Ovary (tissue), 3 donors: ENCODE results near the gene EIF2D.

Experiments
- CTCF ChIP-seq, 3 donors: fragments of 450-650 bp in 2 of 3; fragments of 200-600 bp in 1 of 3; IDR thresholded peaks; one replicate each; pipeline versions ENCODE4 v1.5.1 to v1.8.0; 2016 to 2022; ENCODE audit warnings: antibody characterized with exemption in 3 of 3, mild to moderate bottlenecking in 1 of 3
- EP300 ChIP-seq: sonication (generic); formaldehyde crosslinking; IDR thresholded peaks from one replicate; pipeline ENCODE4 v1.6.1; 2017; ENCODE audit warnings: antibody characterized with exemption
- donor health status: DM: no; HTN: no; CAD: no.

GRCh38 chr1:206584683-206585082 is 27.6 kb downstream of the EIF2D start:
- TF ChIP-seq CTCF (IDR thresholded peaks at IDR 0.05), result no peak
- no peak for TF ChIP-seq EP300
